SK-N-MC (cell line): ENCODE data around the gene AKAP10.
"Not testable (repeated sequence)": the region's sequence is repeated elsewhere in the genome, so short reads cannot be mapped to it uniquely, and the experiment has no call there.

Experiments
- EZH2 ChIP-seq: fragments of 200-600 bp; sonication (generic); IDR thresholded peaks from one replicate; pipeline ENCODE4 v1.6.1; 2017; ENCODE audit warnings: antibody characterized with exemption
- FOXP2 ChIP-seq: optimal IDR thresholded peaks from 2 replicates; pipeline ENCODE3; 2011; ENCODE audit warnings: mild to moderate bottlenecking, moderate library complexity; ENCODE audit not compliant: insufficient read depth; ENCODE audit errors: extremely low read length, control extremely low read depth
- POLR2AphosphoS5 ChIP-seq: IDR thresholded peaks from 2 replicates; pipeline ENCODE4 v1.6.1; 2012; ENCODE audit warnings: mild to moderate bottlenecking, low read depth, low read length, borderline replicate concordance

- not testable (repeated sequence) for TF ChIP-seq FOXP2, POLR2AphosphoS5, EZH2
Observed at GRCh38 chr17:19950624-19951195, 26.9 kb downstream of the AKAP10 start.
